ENCODE results near the gene NUDT7. TPM values are rescaled to one million over a fixed set of nuclear protein-coding genes. Genes with fewer than 3 reads are reported as not detected.

The NUDT7 gene
- total RNA-seq, 1 donor from 2014 or later = 1.7 TPM

DNA sequence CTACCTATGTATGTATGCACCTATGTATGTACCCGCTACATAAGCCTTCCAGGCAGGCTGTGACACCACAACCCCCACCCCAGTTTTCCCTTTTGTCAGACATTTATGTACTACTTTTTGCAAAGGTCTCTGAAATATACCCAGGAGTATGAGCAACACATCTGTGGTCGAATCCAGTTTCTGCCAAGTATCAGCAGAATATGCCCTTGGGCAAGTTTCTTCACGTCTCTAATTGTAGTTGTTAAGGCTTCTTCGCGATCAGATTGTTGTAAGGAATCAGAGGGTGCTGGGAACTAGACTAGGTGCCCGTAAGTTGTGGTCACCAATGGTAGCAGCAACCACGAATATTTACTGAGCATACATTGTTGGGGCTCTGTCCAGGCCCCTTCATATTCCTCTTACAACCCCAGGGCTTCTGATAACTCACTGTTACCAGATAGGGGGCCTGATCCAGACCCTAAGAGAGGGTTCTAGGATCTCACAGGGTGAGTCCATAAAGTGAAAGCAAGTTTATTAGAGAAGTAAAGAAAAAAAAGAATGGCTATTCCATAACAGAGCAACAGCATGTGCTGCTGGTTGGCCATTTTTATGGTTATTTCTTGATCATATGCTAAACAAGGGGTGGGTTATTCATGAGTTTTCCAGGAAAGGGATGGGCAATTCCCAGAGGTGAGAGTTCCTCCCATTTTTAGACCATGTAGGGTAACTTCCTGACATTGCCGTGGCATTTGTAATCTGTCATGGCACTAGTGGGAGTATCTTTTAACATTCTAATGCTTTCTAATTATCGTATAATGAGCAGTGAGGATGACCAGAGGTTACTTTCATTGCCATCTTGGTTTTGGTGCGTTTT is 16.6 kb downstream of the NUDT7 start:
- TF ChIP-seq, protein P1, sequence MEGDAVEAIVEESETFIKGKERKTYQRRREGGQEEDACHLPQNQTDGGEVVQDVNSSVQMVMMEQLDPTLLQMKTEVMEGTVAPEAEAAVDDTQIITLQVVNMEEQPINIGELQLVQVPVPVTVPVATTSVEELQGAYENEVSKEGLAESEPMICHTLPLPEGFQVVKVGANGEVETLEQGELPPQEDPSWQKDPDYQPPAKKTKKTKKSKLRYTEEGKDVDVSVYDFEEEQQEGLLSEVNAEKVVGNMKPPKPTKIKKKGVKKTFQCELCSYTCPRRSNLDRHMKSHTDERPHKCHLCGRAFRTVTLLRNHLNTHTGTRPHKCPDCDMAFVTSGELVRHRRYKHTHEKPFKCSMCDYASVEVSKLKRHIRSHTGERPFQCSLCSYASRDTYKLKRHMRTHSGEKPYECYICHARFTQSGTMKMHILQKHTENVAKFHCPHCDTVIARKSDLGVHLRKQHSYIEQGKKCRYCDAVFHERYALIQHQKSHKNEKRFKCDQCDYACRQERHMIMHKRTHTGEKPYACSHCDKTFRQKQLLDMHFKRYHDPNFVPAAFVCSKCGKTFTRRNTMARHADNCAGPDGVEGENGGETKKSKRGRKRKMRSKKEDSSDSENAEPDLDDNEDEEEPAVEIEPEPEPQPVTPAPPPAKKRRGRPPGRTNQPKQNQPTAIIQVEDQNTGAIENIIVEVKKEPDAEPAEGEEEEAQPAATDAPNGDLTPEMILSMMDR (conservative IDR thresholded peaks at IDR 0.05; ENCODE audit: low read depth, low read length) = no peak
- no peak overlapping the region for H3K4me3 ChIP-seq (ENCODE audit: low read depth, low read length)
- DNase-seq (ENCODE audit: low read depth) = no peak

DNA sequence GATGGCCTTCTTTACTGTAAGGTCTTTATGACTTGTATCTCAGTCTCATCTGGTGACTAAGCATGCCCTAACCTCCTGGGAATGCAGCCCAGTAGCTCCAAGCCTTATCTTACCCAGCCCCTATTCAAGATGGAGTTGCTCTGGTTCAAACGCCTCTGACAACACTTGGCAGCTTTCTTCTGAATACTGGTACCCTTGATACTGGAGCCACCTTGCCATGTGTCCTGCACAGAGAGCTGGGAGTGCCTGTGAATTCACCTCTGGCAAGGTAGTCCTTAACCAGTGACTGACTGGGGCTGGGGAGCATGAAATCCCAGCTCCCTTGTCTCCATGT is 17.2 kb downstream of the NUDT7 start:
- DNase-seq (ENCODE audit: low read depth) = no peak
- H3K4me3 ChIP-seq (ENCODE audit: low read depth, low read length) = no peak overlapping the region
- TF ChIP-seq, protein P1 (conservative IDR thresholded peaks at IDR 0.05; ENCODE audit: low read depth, low read length) = no peak

DNA sequence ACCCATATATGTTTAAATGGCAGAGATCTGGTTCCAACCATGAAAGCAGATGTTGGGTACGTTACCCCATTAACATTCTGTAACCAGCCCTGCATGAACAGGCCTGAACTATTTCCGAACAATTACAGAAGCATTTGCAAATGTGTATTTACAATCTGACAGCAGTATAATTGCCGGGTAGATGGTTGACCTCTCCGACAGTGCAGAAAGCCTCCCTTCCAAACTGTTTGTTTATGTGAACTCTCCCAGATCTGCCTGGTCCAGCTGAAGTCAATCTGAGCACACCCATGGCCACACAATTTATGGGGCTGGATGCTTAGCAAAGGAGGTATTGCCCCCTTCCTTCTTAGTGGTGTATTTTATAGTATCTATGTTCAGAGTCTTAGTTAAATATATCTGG is 21.8 kb downstream of the NUDT7 start:
- TF ChIP-seq, protein P1 (conservative IDR thresholded peaks at IDR 0.05; ENCODE audit: low read depth, low read length) = no peak
- no peak for DNase-seq (ENCODE audit: low read depth)

DNA sequence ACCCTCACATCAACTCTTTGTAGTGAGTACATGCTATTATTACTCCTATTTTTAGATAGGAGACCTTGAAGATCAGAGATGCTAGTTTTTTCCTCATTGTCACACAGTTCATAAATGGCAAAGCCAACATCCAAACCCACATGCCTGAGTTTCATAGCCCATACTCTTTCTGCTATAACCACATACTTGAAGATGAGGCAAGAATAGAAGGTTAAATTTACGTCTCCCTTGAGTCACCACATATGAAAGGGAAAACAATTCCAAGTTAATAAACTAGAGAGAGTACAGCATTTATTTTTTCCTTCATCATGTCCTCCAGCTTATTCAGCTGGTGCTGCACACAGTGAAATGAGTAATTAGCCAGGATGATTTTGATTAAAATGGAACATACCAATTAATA is 23.7 kb downstream of the NUDT7 start:
- TF ChIP-seq, protein P1 (conservative IDR thresholded peaks at IDR 0.05; ENCODE audit: low read depth, low read length) = no peak
- no peak for DNase-seq (ENCODE audit: low read depth)
- H3K4me3 ChIP-seq (ENCODE audit: low read depth, low read length) = no peak overlapping the region

More for the DNA sequence above, 21.8 kb downstream of the NUDT7 start:
- no peak overlapping the region for H3K4me3 ChIP-seq (ENCODE audit: low read depth, low read length)

DNA sequence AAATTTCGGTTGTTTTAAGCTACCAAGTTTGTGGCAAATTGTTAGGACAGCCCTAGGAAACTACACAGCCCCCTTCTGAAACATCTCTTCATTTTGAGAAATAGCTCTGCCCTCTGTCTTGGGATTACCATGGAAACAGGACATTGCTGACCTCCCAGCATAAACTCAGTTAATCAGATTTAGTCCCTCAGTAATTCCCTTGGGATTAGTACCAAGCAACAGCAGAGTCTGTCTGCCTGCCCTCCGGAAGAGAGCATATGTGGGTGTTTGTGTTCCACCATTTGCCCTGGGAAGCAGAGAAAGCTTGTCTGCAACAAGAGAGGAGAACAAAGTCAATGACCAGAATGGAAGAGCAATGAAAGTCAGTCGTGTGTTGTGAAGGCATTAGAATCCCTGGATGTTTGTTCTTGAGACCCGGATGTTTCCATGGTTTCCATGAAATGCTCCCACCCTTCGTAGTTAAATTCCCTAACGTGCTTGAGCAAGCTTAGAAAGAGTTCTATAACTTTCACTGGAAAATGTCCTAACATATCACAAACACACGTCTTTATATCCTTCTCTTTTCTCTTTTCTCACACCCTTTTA is 26.2 kb downstream of the NUDT7 start:
- DNase-seq (ENCODE audit: low read depth) = no peak
- no peak overlapping the region for H3K4me3 ChIP-seq (ENCODE audit: low read depth, low read length)
- TF ChIP-seq, protein P1 (conservative IDR thresholded peaks at IDR 0.05; ENCODE audit: low read depth, low read length) = no peak

DNA sequence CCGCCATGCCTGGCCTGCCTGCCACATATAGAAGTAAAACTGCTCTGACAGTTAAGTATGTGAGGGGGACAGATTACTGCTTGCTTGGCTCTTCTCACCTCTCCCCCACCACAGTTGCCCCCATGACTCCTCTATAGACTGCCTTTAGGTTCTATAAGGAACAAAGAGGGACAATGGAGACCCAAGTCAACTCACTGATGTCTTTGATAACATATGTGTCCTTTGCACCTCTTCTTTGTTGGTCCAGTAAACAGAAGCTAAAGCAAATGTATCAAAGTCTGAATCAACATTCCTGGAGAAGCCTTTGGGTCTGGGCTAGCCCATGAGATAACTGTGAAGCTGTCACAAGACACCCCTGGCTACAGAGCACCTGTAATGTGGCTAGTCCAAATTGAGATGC is 27.1 kb downstream of the NUDT7 start:
- TF ChIP-seq, protein P1 (conservative IDR thresholded peaks at IDR 0.05; ENCODE audit: low read depth, low read length) = no peak
- DNase-seq (ENCODE audit: low read depth) = no peak

More for the DNA sequence above, 27.1 kb downstream of the NUDT7 start:
- H3K4me3 ChIP-seq (ENCODE audit: low read depth, low read length) = no peak overlapping the region
